Activated CD4-positive, alpha-beta T cell treated with anti-CD3 and anti-CD28 coated beads for 4 hours (primary cell): ENCODE measurements around the gene ANKAR.
"Not testable (repeated sequence)": the region's sequence is repeated elsewhere in the genome, so short reads cannot be mapped to it uniquely, and the experiment has no call there.

Experiments
- DNase-seq, 2 donors: peaks; one replicate each; pipeline ENCODE4 v3.0.0-alpha.2; 2020

The ANKAR gene, protein sequence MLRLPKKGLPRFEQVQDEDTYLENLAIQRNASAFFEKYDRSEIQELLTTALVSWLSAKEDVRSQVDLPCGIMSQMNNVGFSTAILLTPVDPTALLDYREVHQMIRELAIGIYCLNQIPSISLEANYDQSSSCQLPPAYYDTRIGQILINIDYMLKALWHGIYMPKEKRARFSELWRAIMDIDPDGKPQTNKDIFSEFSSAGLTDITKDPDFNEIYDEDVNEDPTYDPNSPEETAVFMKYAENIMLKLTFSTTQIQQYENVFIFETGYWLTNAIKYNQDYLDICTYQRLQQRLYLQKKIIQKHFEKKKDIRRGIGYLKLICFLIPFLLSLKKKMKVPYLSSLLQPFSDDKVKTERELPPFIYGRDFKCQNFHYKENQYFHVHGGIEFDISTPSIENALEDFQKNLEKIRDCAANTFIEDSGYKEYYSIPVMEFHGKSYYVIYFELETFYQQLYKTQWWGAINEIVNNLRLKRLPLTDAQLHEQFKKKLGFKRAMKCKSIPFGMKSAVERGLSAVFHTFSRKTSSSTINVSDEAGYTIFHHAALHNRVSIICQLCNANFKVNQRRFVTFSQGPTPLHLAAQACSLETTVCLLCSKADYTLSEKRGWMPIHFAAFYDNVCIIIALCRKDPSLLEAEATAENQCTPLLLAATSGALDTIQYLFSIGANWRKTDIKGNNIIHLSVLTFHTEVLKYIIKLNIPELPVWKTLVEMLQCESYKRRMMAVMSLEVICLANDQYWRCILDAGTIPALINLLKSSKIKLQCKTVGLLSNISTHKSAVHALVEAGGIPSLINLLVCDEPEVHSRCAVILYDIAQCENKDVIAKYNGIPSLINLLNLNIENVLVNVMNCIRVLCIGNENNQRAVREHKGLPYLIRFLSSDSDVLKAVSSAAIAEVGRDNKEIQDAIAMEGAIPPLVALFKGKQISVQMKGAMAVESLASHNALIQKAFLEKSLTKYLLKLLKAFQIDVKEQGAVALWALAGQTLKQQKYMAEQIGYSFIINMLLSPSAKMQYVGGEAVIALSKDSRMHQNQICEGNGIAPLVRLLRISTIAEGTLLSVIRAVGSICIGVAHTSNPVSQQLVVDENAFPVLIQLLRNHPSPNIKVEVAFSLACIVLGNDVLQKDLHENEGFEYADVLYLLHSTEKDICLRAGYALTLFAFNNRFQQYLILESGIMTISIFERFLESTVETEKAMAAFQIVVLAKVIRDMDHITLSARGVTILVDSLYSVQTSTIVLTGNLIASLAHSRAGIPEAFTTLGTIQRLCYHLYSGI (N-terminal part only)

GRCh38 chr2:189674374-189675112 lies at the start of gene ANKAR:
ANKAR (plus strand) TSS chr2:189674670; CDS start chr2:189676491, 1,821 bp downstream.
- DNase-seq: peak; percentile 77 to 81

DNA sequence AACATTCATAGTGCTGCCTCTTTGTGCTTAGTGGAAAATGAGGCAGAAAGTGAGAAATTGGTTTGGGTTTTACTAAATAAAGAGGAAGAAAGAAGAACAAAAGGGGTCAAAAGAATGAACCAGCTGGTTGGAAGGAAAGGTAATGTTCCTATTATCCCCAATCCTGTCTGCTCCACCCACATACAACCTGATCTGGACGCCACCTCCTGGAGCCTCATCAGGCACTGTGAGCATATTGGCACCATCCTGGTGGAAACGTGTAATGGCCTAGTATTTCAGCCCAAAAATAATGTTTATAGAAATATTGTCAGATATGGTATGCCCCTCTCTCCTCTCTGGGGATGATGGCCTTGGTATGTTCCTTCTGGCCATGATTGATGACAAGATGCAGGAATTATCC lies 48.8 kb upstream of the ANKAR start:
- DNase-seq: no peak

- DNase-seq: no peak
Observed at GRCh38 chr2:189627789-189628188, 46.7 kb upstream of the ANKAR start.

DNA sequence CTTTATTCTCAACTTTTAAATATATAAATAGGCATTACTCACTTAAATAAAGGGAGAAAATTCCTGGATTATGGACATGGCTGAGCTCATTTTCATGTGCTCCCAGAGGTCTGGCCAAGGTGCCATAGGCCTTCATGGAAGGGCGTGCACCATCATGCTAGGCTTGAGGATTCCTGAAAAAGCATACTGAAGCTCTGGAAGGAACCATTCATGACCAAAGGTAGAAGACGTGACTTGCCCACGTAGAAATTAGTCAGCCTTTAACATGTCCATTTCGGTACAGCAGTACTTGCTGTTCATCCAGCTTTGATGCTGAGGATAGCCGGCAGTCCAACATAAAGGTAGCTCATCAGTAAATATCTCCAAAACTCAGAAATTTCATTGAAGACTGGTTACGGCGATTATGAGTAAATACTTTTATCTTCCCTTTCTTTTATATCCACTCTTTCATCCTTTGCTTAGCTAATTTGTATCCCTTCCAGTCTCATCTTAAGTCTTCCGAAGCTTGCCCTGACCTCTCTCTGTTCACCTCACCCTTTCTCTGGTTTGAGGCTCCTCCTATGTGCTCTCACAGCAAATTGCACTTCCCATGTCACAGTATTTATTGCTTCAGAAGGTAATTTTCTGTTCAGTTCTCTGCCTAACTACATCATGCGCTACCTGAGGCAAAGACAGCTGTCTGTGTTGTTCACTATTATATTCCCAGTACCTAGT lies 45.5 kb upstream of the ANKAR start:
- no peak for DNase-seq

DNA sequence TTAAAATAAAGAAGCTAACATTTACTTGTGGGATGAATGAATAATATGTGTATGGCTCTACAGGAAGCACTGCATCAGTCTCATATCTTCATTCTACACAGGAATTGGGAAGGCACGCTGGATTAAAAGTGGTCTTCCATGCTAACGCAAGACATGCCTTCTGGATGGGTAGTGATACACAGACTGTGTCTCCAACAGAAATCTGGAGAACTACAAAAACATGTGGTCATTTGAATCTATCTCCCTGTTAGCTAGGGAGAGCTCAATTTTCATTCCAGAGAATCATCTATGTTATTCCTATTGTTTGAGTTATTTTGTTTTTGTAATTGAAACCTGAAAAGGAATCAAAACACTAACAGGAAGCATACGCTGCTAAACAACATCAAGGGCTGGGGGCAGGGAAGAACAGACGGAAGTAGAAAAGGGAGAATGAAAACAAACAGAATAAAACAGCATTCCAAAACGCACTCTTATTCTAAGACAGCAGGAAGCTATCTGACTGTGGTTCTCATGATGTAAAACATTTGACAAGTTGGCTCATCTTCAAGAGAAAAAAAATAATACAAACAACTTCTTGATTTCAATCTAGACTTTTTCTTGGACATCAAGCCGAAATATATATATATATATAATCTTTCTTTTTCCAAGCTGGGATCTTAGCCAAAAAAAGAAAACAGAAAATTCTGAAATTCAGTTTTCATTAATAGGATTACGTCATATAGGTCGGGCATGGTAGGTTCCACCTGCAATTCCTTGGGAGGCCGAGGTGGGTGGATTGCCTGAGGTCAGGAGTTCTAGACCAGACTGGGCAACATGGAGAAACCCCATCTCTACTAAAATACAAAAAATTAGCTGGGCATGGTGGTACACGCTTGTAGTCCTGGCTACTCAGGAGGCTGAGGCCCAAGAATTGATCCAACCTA lies 44.7 kb upstream of the ANKAR start:
- DNase-seq: no peak

- no peak for DNase-seq
Observed at GRCh38 chr2:189631849-189632248, 42.6 kb upstream of the ANKAR start.

DNA sequence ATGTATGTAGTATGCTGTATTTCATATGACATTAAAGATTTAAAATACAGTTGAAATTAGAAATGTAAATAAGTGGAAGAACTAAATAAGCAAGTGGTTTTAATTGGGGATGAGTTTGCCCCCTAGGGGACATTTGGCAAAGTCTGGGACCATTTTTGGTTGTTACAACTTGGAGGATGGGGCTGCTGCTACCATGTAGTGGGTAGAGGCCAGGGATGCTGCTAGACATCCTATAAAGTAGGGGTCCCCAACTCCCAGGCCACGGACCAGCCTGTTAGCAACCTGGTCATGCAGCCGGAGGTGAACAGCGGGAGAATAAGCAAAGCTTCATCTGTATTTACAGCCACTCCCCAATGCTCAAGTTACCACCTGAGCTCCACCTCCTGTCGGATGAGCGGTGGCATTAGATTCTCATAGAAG lies 41.1 kb upstream of the ANKAR start:
- no peak for DNase-seq

DNA sequence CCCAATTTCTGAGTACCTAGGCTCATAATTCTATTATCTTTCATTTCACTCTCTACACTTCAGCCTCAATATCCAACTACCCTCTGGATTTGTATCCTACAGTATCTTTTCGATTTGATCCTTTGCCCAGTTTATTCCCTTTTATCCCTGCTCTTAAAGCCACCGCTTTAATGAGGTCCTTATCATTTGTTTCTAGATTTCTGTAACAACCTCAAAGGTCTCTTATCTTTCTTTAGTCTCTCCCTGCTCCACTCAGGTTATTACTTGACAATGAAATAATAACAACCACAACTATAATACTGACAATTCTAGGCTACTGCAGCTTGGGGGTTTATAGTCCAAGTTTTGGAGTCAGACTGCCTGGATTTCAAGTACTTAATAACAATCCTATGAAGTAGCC lies 39.1 kb upstream of the ANKAR start:
- DNase-seq: no peak

- DNase-seq: no peak
Observed at GRCh38 chr2:189638301-189639006, 36.0 kb upstream of the ANKAR start.

DNA sequence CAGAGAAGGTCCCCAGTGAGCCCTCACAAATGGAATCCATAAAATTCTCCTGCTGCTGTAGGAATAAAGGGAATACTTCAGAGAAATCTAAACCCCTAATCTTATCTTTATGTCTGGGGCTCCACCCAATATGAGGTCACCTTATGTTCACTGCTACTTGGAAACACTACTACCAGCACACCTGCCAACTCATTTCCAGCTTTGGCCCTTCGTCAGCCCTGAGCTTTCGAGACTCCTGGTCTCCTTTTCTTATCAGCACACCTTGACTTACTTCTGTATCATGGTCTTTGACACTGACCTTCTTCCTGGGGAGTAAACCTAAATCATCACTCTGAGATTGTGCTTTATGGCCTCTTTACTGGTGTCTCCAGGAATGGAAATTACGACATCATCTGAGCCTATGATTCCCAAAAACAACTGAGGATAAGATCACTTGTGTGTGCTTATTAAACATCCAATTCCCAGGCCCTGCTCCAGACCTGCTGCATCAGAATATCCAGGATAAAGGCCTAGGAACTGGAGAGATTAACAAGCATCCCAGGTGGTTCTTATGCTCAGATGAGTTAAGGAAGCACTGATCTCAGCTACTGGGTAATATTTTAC lies 35.4 kb upstream of the ANKAR start:
- DNase-seq: no peak

GRCh38 chr2:189641002-189641401 lies 33.5 kb upstream of the ANKAR start:
- no peak for DNase-seq

DNA sequence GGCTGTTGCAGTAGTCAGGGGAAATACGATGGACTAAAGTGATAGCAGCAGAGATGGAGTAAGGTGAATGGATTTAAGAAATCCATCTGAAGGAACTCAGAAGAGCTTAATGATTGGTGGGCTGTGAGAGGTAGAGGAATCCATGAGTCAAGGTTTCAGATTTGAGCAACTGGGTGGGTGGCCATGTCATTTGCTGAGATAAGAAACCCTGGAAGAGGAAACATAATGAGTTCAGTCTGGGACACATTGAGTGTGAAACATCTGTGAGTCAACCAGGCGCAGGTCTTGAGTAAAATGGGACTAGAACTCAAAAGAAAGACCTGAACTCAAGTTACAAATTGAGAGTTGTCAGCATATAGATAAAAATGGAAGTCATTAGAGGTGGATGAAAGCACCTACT lies 32.9 kb upstream of the ANKAR start:
- DNase-seq: no peak

DNA sequence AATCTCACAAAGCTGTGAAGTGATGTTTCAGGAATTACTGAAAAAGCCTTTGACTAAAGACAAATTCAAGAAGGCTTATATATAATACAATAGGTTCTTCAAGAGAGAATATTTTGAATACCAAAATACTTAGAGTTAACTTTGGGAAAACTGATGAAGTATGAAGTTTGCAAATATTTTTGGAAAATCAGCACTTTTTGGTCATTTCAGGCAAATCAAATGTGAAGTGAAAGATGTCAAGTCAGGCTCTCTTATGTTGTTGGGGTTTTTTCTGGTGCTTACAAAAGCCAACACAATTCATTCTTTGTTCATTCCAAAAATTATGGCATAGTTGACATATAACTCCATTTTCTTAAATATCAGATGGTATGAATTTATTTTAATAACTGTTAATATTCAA lies 27.9 kb upstream of the ANKAR start:
- no peak for DNase-seq

DNA sequence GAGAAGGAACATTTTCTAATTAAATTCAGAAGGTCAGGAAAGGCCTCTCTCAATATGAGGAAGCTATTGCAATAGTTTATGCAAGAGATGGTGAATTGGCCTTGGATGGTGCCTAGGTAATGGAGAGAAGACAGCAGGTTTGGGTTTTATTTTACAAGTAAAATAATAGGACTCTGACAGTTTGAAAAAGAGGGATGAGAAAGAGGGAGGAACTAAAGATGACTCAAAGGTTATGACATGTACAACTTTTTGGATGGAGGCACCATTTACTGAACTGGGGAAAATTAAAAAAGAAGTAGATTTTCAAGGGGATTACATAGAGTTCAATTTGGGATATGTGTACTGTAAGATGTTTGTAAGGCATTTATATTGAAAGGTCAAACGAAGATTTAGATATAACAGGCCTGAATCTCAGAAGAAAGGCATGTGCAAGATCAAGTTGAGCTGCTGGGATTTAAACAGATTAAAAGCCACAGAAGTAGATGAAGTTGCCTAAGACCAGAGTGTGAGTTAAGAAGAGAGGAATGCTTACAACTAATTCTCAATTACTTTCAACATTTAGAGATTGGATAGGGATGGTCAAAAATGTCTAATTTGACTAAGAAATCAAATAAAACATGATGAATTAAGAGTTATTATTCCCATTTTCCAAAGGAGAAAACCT lies 25.5 kb upstream of the ANKAR start:
- no peak for DNase-seq

DNA sequence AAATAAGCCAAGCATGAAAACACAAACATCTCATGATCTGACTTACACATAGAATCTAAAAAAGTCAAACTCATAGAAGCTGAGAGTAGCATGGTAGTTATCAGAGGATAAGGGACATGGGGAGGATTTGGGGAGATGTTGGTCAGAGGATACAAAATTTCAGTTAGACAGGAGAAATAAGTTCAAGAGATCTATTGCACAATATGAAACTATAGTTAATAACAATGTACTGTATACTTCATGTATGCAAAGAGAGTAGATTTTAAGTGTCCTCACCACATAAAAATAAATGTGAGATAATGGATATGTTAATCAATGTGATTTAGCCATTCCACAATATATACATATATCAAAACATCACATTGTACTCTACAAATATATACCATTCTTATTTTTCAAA lies 23.2 kb upstream of the ANKAR start:
- DNase-seq: no peak

DNA sequence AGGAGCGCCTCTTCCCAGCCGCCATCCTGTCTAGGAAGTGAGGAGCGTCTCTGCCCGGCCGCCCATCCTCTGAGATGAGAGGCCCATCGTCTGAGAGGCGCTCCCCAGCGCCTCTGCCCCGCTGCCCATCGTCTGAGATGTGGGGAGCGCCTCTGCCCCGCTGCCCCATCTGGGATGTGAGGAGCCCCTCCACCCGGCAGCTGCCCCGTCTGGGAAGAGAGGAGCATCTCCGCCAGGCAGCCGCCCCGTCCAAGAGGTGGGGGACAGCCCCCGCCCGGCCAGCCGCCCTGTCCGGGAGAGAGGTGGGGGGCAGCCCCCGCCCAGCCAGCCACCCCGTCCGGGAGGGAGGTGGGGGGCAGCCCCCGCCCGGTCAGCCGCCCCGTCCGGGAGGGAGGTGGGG lies 21.0 kb upstream of the ANKAR start:
- not testable (repeated sequence) for DNase-seq

- no peak for DNase-seq
Observed at GRCh38 chr2:189654641-189655040, 19.8 kb upstream of the ANKAR start.

GRCh38 chr2:189657867-189658266 lies 16.6 kb upstream of the ANKAR start:
- peak; percentile 19 to 25 for DNase-seq
